ENCODE results near the gene DDAH1.

Gene DDAH1

DNA sequence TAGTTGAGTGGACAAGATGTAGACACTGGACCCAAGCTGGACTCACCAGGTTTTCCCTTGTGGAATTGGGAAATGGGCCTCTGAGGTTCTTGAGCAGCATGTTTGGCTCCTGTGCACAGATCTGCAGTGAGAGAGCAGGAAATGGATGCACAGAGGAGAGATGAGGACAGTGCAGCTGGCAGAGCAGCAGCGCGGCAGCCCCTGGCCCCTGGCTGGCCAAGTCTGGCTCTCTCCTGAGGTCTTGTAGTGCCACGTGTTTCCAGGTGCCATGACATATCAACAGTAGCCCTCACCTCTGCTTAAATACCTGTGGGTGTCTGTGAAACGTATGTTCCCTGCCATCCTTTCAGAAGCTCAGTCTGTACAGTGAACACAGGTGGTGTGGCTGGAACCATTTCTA is 169.3 kb downstream of the DDAH1 start:
- no peak for DNase-seq

DNA sequence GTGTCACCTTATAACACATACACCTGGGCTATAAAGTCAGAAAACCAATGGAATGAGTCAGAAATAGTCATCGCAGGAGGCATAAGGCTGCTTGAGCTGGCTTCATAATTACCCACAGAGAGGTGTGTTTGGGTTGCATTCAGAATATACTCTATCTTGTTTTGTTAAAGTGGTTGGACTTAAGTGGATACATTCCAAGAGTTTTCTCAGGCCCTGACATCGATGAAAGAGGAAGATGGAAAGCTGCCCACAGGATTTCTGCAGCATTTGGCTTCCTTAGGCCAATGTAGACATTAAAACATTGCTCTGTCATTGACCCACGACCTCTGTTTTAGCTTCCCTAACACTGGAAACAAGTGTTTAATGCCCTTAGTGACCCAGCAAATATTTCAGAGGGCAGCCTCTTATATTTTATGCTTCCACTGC is 169.9 kb downstream of the DDAH1 start:
- no peak for DNase-seq

DNA sequence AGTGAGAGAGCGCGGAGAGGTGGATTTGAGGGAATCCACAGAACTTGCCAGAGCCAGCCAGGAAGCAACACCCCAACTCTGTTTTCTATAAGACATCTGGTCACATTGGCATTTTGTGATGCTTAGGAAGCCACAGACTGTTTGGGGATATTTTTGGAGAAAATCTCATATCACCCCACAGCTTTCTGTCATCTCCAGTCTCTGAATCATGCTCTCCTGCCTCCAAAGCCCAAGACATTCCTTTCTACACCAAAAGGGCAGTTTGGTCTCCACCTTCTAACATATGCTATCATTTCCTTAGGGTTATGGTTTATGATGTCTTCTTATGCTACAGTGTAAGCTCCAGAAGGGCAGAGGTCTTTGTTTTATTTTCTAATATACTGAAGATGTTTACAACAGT is 174.1 kb downstream of the DDAH1 start:
- no peak for DNase-seq

DNA sequence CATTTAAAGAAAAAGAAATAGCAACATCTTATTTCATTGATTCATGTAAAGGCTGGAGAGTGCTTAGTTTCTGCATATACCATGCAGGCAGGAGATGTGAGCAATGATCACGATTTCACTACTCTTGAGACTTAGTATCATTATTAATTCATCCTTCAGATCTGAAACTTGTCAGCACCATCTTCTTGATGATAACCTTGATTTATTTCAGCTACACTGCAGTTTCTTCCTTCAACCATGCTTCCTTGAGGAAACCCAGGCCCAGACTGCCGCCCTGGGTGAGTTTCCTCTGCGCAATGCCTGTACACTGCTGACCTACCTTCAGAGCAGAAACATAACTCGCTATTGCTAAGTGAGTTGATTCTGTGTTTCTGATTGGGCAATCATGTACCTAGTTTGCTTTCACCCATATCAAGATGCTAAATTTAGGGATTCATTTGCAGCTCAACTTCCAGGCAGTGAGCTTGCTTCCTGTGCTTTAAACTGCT is 175.1 kb downstream of the DDAH1 start:
- no peak for DNase-seq

DNA sequence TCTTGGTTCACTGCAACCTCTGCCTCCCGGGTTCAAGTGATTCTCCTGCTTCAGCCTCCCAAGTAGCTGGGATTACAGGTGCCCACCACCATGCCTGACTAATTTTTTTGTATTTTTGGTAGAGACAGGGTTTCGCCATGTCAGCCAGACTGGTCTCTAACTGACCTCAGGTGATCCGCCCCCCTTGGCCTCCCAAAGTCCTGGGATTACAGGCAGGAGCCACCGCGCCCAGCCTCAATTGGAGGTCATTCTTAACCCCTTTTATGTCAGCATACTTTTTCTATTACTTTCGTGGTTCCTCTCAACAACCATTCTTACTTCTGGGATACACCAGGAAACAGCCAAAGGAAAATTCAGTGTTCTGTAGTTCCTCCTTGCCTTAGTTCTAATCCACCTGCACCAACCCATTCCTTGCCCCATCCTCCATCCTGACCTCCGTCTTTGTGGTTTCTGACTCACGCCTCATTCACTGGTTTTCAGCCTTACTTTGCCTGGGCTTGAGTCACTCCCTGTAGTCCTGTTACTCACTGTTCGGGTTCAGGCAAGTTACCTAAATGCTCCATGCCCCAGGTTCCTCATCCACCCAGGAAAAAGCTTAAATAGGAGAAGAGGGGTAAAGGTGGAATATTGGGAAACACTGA is 175.6 kb downstream of the DDAH1 start:
- peak; percentile 21 for DNase-seq

DNA sequence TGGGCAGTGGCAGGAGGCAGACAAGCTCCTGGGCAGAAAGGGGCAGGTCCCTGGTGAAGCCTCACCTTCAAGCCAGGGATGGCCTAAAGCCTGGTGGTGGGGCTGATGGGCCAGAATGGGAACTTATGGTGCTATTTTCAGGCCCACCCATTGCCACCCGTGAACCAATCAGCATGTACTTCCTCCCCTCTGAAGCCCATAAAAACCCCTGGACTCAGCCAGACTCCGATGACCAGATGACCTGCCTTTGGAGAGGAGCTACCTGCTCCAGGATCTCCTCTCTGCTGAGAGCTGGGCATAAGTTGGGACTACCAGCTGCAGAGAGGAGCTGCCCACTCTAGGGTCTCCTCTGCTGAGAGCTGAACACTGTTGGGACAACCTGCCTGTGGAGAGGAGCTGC is 180.8 kb downstream of the DDAH1 start:
- DNase-seq, result no peak

DNA sequence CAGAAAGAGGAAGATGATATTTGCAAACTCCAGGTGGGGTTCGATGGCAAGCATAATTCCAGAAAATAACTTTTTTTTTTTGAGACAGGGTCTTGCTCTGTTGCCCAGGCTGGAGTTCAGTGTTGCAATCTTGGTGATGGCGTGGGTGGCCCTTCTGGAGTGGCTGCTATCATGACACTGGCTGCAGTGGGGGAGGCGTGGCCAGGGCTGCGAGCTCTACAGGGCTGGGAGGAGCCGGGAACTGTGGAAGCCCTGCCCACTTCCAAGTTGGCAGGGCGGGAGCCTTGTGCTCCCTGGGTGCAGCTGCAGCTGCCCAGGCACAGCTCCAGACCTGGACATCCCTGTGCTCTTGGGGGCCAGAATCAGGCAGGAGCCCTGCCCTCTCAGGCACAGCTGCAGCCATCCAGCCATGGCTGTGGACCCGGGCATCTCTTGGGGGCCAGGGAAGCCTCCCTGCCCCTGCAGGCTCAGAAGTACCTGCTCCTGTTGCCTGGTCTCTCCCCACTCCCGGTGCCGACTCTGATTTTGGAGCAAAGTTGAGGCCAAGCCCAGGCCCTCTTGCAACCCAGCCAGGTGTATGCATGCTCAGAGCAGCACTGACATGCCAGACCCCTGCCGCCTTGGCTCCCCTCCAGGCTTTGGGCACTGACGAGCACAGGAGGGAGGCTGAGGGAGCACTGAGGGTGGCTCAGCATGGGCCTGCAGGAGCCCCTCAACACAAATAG is 181.3 kb downstream of the DDAH1 start:
- no peak for DNase-seq

DNA sequence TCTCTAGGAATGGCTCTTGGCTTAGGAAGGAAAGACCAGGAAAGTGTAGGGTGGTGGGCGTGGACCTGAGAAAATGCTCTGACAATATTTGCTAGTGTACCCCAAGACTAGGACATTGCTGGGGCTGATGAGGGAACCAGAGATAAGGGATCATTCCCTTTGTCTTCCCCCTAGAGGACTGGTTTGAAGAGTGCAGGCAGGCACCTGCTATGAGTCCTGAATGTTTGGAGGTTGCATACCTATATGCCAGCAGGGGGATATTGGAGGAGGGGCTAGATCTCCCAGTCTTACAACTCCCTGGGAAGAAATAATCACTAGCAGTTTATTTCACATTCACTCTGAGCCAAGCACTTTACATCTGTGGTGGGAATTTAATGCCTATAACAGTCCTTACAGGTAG is 182.5 kb downstream of the DDAH1 start:
- DNase-seq, result no peak

DNA sequence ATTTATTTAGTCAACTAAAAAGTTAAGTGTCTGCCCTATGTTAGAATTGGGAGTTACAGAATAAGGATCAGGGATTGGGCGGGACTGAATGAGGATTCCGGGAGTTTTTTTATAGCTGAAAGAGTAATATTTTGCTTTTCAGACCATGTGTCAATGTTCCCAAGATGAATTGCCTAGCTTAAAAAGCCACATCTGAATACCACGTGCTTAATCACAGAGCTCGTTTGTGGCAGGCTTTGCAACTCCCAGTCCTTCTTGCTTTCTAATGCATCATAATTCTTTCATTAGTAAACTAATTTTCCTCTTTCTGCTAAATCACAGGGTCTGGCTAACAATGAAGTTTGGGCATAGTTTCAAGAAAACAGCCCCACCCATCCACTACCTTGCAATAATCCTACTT is 184.3 kb downstream of the DDAH1 start:
- no peak for DNase-seq

DNA sequence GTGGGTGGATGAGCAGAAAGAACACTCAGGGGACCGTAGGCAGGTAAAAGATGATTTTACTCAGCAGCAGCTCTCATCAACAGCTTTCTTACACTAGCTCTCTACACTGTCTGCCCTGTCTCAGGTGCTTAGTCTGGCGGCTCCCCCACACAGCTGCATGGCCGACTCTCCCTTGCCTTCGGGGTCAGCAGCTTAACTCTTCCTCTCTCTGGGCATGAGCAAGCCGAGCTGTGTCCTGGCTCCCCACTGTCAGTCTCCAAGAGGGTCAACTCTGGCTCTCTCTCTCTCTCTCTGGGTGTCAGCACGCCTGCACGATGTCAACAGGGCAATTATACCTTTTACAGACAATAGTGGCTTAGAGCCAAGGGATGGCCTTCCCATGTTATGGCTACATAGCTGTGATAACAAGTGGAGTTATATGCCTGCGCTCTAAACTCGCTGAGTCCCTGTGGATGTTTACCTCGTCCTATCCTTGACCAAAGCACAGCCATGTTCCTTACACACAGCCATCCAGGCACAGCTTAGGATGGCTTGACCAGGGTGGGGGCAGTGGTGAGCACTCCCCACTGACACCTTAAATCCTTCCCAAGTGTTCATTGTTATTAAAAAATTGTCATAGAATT is 185.4 kb downstream of the DDAH1 start:
- DNase-seq, result no peak

DNA sequence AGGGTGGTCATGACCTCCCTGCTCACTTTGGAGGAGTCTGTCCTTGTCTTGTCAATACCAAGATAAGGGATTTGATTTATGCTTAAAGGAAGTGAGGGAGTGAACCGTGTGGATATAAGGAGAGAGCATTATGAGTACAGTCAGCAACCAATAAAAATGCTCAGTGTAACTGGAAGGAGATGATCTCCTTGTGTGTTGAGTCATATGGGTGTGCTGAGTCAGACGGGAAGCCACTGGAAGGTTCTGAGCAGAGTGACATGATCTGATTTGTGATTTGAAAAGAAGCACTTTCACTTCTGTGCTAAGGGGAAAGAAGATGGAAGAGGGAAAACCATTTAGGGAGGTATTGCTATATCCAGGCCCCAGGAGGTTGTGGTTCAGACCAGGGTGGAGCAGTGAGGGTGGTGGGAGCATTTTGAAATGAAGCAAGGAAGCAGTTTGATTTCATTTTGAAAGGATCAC is 186.1 kb downstream of the DDAH1 start:
- peak; percentile 54 for DNase-seq

DNA sequence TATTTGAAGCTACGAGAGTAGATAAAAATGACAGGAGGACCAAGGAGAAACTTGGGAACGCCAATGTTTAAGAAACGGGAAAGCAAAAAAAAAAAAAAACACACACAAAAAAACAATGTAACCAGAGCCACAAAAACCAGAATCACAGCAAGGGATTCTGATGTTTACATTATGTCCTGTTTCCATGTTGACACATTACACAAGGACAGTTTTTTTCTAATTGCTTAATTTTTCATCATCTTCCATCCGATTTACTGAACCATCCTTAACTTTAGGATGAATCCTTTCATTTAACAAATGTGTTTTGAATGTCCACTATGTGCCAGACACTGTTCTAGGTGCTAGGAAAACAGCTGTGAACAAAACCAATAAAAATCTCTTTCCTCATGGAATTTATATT is 187.2 kb downstream of the DDAH1 start:
- DNase-seq, result no peak

DNA sequence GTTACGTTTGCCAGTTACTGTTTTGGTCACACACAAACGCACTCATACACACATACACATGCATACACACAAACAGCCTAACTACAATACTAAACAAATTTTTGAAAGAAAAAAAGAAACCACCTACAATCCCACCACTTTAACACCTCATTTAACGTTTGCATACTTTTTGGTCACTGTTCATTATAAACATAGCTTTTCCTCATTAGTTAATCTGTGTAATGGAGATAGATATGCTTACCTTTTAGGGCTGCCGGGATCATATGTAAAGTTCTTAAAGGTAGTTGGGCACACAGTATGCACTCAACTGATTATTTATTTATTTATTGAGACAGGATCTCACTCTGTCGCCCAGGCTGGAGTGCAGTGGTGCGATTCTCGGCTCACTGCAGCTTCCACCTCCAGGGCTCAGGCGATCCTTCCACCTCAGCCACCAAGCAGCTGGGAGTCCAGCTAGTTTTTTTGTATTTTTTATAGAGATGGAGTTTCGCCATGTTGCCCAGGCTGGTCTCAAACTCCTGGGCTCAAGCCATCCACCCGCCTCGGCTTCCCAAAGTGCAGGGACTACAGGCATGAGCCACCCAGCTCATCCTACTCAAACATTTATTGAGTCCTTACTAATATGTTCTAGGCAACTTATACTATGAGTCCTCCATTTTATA is 187.8 kb downstream of the DDAH1 start:
- DNase-seq, result no peak

DNA sequence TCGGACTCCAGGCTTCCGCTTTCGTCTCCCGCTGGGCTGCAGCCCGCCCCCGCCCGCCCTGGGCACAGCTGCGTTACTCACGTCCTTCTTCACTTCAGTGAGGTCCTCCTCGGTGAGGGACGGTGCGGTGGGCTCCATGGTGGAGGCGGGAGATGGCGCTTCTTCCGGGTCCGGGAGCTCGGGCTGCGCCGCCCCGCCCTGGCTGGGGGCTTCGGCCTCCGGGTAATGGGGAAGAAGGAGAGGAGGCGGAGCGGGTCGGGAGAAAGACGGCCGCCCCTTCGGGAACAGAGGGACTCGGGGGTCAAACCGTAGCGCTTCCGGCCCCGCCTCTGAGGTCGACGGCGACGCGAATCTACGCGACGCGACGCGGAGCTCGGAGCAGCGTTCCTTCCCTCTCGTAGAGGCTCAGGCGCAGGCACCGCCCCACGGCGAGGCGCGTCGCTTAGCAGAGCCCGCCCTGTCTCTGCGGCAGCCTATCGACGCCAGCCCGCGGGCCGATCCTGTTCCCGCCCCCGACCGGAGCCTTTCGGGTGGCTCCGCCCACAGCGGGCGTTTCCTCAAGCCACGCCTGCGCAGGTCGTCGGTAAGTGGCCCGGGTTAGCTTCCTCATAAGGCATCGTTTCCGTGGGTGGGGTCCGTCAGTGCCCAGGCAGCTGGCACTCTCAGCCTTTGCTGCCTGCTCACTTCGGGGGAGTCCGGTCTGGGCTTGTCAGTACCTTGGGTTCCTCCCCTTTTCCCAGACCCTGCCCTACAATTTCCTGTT is 188.6 kb downstream of the DDAH1 start, which contains the start of gene BCL10:
Gene BCL10 (minus strand): TSS at position 418 of the 763 bp plus-strand sequence. CDS start 280 bp downstream, at position 138.
- peak; percentile 98 for DNase-seq

DNA sequence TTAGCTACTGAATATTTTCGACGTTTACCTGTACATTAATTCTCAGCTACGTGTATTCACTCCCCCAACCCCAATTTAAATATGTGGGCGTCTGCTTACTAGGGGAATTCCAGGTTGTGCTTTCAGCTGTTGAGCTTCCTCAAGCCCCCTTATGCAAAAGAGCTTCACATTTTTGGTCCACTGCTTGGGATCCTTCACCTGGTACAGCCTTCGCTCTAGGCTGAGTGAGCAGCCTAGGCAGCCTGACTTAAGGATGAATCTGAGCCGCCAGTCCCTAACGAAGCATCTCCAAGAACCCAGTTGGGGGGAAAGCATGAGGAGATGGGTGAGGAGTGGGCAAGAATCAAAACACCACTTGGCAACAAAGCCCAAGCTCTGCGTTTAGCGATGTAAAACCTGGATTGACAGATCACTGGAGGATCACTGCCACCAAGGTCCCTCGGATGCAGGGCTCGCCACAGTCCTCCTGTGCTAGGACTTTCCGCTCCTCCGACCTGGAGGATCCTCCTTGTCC is 189.2 kb downstream of the DDAH1 start:
- DNase-seq, result peak; percentile 26

DNA sequence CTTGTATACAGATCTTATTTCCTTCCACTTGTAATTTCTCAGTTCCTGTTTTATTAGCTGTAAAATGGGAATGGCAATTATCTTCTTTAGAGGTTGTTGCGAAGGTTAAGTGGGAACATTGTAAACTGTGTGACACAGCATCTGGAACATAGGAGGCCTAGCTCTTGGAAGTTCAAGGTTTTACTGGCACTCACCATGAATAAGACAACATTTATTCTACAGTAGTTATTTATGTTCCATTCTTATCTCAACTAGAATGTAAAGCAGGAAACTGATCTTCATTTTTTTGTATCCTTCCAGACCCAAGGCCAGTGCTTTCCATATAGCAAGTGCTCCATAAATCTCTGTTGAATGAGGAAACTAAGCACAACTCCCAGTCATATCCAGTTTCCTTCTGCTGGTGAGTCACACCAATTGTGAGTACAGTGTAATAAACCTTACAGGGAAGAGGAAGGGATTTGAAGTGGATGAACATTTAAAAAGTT is 189.9 kb downstream of the DDAH1 start:
- no peak for DNase-seq

DNA sequence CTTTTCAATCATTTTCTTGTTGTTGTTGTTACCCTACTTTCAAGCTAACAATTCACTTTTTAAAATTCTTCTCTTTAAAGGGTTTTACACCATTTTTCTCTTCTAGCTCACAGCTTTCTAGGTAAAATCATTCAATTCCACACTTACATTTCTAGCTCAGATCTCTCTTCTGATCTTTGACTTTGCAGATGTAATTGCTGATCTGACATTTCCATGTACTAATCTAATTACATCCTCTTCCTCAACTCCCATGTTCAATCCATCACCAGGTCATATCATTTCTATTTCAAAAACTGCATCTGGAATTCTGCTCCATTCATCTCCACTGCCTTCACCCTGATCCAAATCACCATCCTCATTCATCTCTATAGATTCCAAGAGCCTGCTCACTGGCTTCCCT is 191.6 kb downstream of the DDAH1 start:
- DNase-seq, result no peak

DNA sequence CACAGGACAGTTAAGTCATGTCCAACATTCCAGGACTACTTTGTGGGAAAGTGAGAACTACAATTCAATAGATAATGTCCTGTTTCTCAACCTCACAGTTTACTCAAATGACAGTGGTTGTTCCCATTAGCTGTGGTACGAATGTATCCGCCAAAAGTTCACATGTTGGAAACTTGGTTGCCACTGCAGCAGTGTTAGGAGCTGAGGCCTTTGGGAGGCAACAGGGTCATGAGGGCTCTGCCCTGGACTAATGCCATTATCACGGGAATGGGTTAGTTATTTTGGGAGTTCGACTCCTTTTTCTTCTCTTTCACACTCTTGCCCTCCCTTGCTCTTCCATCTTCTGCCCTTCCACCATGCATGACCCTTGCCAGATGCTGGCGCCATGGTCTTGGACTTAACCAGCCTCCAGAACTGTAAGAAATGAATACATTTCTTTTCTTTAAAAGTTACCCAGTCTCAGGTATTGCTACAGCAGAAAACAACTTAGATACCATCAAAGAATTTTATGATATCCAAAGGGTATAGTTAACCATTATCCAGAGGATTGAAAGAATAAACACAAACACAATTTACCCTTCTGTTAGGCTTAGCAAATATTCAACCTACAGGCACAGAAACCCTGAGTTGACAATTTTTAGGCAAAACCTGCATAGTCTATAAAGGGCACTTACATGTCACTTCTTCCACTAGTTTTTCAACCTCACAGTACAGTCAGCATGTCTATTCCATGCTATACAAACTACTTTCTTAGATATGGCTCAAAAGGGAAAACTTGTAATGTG is 196.0 kb downstream of the DDAH1 start:
- no peak for DNase-seq

Data from activated naive CD4-positive, alpha-beta T cell treated with Interleukin-2 at 50 U/mL for 16 hours (primary cell).